NCI-H1105 (cell line): ENCODE measurements around the gene CLBA1.
"Not testable (repeated sequence)": the region's sequence is repeated elsewhere in the genome, so short reads cannot be mapped to it uniquely, and the experiment has no call there.

Source experiments
- DNase-seq: peaks from one replicate; lab custom pipeline; 2025; lab: John Stamatoyannopoulos, UW

CLBA1 gene

DNA sequence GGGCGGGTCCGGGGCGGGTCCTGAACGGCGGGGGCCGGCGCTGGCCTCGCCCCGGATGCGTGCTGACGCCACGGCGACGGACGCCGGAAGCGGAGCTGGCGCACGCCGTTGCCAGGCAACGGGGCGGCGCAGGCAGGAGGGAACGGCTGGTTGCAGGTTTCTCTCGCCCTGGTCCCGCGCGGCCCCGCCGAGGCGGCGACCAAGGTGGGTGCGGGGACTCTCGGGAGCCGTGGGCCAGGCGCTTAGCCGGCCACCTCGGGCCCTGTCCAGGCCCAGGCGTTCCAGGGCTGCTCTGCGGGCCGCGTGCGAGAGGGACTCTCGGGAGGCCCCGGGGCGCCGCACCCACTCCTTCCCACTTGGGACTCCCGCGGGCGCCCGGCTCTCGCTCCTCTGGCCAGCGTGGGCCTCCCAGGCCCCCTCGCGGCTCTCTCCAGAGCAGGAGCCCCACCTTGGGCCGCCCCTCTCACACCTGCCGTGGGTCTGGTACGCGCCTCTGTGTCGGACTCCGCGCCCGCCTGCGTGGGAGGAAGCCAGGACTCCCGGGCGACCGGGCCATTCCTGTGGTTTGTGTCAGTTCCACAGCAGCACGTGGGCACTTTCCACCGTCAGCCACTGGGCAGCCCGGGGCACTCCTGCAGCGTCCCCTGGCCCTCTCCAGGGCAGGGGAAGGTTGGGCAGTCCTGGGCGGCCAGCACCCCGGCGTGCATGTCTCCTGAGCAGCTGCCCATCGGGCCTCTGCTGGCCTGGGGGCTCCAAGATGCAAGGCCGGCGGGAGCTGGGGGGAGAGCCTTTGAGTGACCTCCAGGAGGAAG lies at the start of gene CLBA1:
TSS of gene CLBA1 (plus strand) at position 114 of the 812 bp plus-strand sequence. CDS start at position 758, 644 bp downstream.
- peak; percentile 86 for DNase-seq

DNA sequence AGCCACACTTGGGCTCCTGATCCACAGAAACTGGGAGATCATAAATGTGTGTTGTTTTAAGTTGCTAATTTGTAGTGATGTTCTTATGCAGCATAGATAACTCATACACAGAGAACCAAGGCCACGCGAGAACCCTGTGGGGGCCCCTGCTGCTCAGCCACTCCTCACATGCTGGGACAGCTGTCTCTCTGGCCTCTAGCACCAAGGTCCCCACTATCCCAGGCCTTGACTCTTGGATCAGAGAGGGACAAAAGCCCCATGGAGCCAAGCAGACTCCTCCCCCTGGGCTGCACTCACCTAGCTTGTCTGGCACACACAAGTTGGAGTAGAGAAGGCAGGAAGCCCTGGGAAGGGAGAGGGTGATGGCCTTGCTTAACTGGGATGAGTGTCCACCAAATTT lies 49.6 kb upstream of the CLBA1 start:
- DNase-seq = no peak

DNA sequence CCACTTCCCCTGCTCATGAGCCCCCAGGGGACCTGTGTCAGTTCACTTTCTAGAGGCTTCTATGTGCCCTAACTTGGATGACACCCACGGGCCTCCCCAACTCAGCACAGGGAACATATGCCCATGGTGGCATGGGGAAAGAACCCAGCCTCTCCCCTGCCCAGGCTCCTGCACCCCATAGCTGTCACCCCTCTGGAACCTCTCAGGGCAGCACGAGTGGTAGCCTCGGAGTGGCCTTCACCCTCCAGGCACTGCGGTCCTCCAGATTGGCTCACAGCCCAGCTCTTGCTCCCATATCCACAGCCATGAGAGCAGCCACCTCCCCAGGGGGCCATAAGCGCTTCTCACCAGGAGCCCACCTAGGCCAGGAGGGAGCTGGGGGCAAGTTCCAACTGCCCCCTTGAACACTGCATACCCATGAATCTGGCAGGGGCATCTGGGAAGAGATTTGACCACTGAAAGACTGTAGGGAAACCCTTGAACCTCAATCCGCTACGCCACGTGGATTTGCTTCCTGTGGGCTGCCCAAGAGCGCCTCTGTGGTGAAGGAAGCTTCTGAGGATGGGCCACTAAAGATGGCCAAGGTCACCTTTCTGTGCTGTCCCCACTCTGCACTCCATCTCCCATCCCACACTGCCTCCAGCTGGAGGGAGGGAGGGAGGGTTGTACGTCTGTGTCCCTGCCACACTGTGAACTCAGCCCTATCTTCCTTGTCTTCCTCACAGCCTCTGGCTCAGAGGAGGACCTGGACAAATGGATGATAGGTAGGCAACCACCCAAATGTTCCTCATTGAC lies 49.0 kb upstream of the CLBA1 start:
- DNase-seq = no peak

DNA sequence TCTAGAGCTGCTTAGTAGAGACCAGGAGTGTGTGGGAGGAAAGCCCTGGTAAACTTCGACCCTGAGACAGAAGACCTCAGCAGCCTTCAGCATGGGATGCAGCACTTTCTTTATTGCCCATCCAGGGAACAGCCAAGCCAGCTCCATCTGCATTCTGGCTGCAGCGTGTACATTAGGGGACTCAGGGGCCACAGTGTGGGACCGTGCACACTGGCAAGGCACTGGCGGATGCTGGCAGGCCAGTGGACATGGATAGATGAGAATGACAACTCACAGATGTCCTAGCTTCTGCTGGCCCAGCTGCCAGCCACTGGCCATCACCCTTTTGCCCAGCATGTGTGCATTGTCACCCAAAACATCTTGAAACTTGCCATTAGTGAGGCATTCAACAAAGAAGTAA lies 48.4 kb upstream of the CLBA1 start:
- DNase-seq = no peak

DNA sequence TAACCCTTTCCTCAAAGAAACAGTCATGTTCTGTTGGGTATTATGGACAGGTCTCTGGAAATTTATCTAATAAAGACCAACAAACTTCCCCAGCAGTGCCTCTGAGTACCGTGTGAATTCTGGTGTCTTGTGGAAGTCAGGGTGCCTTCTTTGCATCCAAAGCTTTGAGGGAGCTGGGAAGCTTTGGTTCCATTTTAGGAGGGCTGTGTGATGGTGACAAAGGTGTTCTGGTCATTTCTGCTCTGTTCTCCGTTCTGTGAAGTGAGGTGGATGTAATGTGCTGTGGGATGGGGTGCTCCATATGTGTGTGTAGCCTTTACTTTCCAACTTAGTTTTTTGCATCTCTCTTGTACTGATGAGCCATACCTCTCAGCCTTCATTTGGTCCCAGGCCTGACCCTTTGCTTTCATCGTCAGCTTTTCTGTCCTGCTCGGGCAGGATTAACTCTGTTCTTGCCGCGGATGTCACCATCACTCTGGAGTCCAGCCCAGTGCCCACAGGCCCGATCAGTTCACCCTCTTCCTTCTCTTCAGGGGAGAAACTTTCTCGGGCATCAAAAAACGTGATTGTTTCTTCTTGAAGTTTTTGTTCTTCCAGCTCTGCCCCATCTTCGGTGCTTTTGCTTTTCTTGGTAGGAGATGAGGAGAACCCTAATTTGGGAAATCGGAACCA lies 47.8 kb upstream of the CLBA1 start:
- no peak for DNase-seq

DNA sequence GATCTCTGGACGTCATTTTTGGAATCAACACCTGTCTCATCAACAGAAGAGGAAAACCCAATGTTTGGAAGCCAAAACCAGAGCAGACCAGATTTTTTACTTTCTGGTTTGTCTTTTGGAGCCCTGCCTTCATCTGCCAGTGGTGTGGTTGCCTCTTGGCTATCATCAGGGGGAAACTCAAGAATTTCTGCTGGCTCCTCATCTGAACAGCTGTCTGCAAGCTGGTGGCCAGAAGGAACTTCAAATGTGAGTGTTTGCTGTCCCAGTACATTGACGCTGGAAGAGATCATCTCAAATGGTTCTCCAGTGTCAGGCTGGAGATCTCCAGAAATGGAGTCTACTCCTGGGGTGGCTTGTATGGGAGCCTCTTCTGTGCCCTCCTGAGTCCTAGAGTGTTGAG lies 47.2 kb upstream of the CLBA1 start:
- DNase-seq = no peak

DNA sequence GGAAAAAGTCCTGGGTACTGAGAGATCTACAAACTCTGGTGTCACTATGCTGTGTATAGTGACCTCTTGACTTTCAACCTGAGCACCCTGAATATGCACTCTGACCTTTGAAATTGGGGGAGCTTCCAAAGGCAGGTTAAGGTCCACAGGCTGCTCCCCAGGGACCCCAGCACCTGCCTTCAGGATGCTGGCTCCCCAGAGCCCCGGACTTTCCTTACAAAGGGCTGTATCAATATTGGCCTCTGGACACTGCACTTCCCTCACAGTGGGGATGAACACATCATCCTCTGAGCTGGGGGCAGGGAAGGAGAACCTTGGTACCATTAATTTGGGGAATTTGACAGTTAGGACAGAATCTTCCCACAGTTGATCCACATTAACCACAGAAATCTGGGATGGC lies 46.6 kb upstream of the CLBA1 start:
- no peak for DNase-seq

DNA sequence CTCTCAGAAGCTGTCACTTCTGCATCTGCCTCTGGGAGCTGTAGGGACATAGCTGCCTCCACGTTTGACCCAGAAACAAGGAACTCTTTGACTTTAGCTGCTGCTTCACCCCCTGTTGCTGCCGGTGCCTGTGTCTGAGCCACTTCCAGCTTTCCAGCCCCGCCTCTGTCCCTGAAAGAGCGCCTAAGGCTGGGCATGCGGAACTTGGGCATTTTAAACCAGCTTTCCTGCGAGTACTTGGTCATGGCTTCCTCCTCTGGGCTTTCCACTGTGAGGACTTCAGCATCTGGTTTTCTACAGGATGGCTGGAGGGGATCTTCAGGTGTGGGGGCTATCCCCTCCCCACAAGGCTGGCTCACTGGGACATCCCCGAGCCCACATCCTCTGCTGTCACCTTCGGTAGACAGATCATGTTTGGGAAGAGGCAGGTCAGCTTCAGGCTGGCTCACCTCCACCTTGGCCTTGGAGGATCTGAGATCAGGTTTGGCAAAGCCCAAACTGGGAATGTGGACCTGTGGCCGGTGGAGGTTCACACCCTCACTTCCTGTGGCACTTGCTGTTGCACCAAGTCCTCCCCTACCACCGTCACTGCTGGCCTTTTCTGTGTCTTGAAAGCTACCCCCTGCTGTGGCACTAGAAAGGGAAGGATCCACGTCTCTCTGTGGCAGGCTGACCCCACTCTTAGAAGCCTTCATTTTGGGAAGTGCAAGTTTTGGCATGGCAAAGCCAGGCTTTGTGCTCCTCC lies 45.8 kb upstream of the CLBA1 start:
- DNase-seq = no peak

DNA sequence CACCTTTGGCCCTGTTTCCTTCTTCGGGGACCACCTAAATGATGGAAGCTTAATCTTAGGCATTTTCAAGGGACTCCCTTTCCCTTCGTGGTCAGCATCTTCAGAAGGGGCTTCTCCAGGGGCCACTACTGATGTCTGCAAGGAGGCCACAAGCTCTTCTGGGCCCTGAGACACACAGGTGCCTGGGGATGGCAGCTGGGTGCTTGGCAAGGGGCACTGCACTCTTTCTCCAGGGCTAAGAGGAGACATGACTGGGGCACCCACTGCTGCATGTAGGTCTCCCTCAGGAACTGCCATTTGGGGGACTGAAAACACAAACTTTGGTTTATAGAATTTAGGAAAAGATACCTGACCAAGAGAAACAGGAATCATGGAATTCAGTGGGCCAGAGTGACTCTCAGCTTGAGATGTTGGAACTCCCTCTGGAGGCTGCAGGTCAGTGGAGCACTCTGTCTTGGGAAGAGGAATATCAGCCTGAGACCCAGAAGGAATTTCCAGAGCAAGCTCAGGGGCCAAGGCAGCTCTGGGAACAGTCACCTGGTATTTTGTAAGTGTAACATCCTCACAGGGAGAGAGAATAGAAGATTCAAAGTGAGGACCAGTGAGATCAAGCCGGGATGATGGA lies 45.0 kb upstream of the CLBA1 start:
- DNase-seq = no peak

DNA sequence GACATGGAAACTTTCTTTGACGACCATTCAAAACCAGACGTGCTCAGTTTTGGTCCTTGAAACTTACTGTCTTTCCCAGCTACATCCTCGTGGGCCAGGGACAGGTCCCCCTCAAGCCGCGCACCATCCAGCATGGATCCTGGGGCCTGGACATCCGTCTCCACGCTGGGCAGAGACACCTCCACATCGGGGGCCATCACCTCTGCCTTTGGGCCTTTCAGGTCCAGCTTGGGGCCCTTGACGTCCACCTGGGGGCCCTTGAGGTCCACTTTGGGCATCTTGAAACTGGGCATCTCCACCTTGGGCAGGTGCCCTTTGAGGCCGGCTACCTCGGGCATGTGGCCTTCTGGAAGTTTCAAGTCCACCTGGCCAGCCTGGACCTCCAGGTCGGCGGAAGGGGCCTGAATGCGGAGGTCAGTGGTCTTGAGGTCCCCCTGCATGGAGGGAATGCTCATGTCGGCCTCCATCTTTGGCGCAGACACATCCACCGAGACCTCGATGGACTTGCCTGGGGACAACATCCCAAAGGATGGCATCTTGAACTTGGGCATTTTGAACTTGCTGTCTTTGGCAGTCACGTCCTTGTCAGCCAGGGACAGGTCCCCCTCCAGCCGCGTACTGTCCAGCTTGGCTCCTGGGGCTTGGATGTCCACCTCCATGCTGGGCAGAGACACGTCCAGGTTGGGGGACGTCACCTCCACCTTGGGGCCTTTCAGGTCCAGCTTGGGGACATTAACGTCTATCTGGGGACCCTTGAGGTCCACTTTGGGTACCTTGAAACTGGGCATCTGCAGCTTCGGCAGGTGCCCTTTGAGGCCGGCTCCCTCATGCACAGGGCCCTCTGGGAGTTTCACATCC lies 43.9 kb upstream of the CLBA1 start:
- no peak for DNase-seq

DNA sequence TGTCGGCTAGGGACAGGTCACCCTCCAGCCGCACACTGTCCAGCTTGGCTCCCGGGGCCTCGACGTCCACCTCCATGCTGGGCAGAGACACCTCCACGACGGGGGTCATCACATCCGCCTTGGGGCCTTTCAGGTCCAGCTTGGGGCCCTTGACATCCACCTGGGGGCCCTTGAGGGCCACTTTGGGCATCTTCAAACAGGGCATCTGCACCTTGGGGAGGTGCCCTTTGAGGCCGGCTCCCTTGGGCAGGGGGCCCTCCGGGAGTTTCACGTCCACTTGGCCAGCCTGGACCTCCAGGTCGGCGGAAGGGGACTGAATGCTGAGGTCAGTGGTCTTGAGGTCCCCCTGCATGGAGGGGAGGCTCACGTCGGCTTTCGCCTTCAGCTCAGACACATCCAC lies 43.0 kb upstream of the CLBA1 start:
- no peak for DNase-seq

DNA sequence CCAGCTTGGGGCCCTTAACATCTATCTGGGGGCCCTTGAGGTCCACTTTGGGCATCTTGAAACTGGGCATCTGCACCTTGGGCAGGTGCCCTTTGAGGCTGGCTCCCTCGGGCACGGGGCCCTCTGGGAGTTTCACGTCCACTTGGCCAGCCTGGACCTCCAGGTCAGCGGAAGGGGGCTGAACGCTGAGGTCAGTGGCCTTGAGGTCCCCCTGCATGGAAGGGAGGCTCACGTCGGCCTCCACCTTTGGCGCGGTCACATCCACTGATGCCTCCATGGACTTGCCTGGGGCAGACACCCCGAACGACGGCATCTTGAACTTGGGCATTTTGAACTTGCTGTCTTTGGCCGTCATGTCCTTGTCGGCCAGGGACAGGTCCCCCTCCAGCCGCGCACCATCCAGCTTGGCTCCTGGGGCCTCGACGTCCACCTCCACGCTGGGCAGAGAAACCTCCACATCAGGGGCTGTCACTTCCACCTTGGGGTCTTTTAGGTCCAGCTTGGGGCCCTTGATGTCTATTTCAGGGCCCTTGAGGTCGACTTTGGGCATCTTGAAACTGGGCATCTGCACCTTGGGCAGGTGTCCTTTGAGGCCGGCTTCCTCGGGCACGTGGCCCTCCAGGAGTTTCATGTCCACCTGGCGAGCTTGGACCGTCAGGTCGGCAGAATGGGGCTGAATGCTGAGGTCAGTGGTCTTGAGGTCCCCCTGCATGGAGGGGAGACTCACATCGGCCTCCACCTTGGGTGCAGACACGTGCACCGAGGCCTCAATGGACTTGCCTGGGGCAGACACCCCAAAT lies 42.2 kb upstream of the CLBA1 start:
- DNase-seq = not testable (repeated sequence)

DNA sequence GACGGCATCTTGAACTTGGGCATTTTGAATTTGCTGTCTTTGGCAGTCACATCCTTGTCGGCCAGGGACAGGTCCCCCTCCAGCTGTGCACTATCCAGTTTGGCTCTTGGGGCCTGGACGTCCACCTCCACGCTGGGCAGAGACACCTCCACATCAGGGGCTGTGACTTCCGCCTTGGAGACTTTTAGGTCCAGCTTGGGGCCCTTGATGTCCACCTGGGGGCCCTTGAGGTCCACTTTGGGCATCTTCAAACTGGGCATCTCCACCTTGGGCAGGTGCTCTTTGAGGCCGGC lies 41.6 kb upstream of the CLBA1 start:
- DNase-seq = not testable (repeated sequence)

DNA sequence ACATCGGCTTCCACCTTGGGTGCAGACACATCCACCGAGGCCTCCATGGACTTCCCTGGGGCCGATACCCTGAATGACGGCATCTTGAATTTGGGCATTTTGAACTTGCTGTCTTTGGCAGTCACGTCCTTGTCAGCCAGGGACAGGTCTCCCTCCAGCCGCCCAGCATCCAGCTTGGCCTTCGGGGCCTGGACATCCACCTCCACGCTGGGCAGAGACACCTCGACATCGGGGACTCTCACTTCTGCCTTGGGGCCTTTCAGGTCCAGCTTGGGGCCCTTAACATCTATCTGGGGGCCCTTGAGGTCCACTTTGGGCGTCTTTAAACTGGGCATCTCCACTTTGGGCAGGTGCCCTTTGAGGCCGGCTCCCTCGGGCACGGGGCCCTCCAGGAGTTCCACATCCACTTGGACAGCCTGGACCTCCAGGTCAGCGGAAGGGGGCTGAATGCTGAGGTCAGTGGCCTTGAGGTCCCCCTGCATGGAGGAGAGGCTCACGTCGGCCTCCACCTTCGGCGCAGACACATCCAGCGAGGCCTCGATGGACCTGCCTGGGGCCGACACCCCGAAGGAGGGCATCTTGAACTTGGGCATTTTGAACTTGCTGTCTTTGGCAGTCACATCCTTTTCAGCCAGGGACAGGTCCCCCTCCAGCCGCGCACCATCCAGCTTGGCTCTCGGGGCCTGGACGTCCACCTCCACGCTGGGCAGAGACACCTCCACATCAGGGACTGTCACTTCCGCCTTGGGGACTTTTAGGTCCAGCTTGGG lies 41.0 kb upstream of the CLBA1 start:
- not testable (repeated sequence) for DNase-seq

DNA sequence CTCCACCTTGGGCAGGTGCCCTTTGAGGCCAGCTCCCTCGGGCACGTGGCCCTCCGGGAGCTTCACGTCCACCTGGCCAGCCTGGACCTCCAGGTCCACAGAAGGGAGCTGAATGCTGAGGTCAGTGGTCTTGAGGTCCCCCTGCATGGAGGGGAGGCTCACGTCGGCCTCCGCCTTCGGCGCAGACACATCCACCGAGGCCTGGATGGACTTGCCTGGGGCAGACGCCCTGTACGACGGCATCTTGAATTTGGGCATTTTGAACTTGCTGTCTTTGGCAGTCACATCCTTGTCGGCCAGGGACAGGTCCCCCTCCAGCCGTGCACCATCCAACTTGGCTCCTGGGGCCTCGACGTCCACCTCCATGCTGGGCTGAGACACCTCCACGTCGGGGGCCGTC lies 40.3 kb upstream of the CLBA1 start:
- not testable (repeated sequence) for DNase-seq

DNA sequence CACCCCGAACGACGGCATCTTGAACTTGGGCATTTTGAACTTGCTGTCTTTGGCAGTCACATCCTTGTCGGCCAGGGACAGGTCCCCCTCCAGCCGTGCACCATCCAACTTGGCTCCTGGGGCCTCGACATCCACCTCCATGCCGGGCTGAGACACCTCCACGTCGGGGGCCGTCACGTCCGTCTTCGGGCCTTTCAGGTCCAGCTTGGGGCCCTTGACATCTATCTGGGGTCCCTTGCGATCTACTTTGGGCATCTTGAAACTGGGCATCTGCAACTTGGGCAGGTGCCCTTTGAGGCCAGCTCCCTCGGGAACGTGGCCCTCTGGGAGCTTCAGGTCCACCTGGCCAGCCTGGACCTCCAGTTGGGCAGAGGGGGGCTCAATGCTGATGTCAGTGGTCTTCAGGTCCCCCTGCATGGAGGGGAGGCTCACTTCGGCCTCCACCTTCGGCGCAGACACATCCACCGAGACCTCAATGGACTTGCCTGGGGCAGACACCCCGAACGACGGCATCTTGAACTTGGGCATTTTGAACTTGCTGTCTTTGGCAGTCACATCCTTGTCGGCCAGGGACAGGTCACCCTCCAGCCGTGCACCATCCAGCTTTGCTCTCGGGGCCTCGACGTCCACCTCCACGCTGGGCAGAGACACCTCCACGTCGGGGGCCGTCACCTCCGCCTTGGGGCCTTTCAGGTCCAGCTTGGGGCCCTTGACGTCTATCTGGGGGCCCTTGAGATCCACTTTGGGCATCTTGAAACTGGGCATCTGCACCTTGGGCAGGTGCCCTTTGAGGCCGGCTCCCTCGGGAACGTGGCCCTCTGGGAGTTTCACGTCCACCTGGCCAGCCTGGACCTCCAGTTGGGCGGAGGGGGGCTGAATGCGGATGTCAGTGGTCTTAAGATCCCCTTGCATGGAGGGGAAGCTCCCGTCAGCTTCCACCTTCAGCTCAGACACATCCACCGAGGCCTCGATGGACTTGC lies 39.3 kb upstream of the CLBA1 start:
- DNase-seq = not testable (repeated sequence)

DNA sequence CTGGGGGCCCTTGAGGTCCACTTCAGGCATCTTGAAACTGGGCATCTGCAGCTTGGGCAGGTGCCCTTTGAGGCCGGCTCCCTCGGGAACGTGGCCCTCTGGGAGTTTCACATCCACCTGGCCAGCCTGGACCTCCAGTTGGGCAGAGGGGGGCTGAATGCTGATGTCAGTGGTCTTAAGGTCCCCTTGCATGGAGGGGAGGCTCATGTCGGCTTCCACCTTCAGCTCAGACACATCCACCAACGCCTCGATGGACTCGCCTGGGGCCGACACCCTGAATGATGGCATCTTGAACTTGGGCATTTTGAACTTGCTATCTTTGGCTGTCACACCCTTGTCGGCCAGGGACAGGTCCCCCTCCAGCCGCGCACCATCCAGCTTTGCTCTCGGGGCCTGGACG lies 38.4 kb upstream of the CLBA1 start:
- not testable (repeated sequence) for DNase-seq
